ENCODE data around the gene SPRY1.

Gene SPRY1, protein sequence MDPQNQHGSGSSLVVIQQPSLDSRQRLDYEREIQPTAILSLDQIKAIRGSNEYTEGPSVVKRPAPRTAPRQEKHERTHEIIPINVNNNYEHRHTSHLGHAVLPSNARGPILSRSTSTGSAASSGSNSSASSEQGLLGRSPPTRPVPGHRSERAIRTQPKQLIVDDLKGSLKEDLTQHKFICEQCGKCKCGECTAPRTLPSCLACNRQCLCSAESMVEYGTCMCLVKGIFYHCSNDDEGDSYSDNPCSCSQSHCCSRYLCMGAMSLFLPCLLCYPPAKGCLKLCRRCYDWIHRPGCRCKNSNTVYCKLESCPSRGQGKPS

DNA sequence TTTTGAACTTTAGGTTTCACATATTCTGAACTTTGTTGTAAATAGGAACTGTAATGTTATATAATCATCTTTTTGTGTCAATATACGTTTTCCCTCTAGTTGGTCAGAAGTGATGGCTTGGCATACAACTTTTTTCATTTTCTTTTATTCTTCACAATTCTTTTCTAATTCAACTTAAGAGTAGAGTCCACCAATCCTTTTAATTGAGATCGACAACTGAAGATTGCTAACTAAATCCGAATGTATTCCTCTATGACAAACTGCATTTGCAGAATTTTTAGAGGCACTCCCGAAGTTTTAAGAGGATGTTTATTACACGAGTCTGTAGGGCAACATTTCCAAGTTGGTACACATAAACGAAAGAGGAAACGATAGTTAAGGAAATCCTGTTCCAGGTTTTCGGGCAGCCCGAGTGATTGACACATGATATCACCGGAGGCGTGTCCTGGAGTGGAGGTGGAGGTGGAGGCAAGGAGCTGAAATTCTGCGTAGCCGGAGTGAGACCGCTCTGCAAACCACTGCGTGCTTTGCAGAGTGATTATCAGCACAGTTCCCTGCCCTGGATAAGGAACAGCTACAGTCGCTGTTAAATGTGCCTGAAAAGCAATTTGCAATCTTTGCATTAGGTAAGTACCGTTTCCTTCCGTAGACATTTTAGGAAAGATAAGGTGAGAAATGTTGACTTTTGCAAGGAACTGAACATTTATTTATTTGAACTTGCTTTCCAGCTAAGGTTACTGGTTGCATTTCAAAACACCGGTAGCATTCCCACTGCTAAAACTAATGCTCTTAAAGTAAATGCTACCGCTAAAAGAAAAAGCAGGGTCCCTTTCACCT, at the start of gene SPRY1:
TSS of gene SPRY1 (plus strand) at position 489 of the 837 bp plus-strand sequence. CDS start 4,797 bp downstream, outside the sequence.
- DNase-seq: peak; percentile 57

- DNase-seq: no peak
Observed at GRCh38 chr4:123346951-123347350, 49.6 kb upstream of the SPRY1 start.

DNA sequence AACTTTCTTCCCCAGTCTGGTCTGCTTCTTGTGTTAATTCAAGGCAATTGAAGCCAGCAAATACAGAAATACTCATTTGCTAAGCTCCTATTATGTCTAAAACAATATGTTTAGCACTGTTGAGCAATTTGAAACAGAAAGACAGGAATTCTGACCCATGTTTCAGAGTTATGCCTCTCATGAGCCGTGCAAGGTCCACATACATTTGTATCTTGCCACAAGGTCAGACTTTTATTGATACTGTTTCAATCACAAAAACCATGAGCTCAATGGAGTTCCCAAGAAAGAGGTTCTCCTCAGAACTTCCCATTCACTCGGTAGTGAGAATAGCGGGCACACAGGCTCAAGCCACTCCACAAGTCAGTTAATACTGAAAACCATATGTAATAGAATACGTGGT, 47.6 kb upstream of the SPRY1 start:
- DNase-seq: no peak

GRCh38 chr4:123349421-123350190, 47.0 kb upstream of the SPRY1 start:
- no peak for DNase-seq

DNA sequence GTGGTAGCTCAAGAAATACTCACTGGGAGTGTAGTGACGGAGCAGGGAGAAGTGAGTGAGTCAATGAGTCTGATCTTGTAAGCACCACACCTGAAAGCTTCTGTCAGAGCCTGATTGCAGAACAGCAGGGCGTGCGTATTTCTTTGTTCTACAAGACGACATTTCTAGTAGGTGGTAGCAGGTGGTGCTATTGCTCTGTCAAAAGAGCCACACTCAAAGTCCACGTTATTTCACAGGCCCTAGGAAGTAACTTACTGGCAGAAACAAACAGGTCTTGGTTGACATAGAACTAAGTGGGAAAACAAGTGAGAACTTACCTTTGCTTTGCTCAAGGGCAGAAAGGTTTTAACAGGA, 46.4 kb upstream of the SPRY1 start:
- DNase-seq: no peak

GRCh38 chr4:123350726-123351125, 45.9 kb upstream of the SPRY1 start:
- DNase-seq: no peak

DNA sequence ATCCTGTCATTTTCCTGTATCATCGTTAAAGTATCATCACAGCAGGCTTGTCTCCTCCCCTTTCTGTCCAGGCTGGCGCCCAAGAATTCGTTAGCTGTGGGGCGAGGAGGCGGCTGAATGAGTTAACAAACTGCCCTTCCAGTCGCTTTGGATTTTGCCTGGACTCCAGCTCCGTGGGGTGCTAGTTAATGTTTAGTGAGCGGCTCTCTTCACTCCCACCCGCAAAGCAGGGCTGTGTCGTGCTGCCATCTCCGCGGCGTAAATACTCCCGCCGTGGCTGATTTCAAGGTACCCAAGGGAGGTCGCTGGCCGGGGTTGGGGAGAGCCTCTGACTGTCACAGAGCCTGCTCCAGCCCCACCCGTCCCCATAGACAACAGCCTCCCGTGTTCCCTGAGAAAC, 44.9 kb upstream of the SPRY1 start:
- no peak for DNase-seq

GRCh38 chr4:123352240-123352945, 44.2 kb upstream of the SPRY1 start:
- DNase-seq: no peak

DNA sequence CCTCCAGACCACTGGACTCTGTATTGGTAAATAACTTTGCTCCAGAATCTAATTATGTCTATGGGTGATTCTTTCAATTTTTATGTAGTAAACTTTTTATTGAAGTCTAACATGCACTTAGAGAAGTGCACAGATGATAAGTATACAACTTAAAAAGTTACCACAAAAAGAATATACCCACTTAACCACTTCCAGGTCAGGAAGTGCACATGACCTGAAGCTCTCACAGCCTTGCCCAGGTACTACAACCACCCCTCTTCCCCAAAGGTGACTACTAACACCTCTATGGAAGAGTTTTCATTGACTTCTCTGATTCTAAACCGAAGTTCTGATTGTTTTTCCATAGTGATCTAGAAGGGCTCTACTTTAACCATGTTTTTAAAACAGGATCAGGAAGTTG, 43.6 kb upstream of the SPRY1 start:
- DNase-seq: no peak

DNA sequence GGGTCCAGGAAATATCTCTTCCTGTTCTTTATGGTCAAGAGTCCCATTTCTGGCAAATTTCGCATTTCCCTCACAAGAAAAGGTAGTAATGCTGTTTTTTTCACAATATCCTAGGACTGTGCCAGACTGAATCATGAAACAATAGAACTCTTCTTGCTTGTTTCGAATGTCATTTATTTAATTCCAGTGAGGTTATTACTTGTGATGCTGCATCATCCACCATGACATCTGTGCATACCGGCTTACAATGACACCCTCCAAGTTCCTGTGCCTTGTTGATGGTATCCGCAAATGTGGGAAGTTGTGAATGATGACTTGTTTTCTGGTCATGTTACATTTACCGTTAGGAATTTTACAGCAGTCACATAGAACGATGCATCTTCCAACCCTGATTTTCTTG, 42.9 kb upstream of the SPRY1 start:
- no peak for DNase-seq

DNA sequence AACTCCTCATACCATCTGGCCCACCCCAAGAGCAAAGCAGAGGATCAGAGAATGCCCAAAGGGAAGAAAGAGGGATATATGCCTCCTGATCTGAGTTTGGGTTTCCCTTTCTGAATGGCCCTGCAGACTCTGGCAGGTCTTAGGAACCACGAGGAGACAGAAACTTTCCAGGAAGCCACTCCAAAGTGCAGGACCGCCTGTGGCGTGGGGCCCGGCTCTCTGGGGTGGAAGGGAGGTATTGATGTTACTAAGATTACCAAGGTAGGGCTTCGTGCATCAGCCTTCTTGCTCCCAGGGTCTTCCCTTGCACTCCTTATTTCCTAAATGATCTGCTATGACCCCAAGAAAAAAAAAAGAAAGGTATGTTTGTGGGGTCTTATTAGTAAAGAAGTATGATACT, 41.9 kb upstream of the SPRY1 start:
- DNase-seq: no peak

DNA sequence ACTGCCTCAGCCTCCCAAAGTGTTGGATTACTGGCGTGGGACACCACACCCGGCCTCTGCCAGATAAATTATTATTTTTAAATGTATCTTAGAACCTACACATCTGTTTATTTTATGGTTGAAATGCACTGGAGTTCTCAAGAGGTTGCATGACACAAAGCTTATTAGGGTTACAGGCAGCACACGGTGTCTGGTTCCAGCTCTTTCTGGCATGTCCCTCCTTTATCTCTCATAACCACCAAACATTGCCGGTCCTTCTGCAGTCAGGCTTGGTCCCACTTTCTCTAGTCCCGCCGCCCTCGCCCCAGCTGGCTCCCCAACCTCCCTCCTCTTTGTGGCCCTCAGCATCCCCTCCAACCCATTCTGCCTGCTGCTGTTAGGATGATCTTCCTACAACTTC, 39.7 kb upstream of the SPRY1 start:
- DNase-seq: no peak

GRCh38 chr4:123359449-123360315, 36.9 kb upstream of the SPRY1 start:
- no peak for DNase-seq

DNA sequence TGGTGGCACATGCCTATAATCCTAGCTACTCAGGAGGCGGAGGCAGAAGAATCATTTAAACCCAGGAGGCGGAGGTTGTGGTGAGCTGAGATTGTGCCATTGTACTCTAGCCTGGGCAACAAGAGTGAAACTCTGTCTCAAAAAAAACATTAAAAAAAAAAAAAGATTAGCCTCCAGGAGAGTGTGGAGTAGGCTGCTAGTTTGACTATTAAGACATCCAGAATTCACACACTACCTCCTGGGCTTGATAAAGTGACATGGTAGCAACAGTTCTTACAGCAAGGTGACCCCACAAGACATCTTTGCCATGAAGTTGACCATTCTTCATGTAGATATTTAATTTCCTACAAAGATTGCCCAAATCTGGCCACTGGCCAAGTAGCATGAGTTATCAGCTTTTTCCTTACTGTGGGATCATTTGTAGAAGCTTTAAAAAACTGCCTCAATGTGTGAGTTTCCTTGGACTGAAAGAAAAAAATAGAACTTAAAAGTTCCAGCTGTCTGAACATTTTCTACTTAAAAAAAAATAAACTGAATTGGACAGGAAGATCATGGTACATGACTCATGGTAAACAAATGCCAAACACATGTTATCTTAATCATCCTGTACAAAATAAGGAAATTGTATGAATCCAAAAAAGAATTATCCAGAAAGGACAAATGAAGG, 35.3 kb upstream of the SPRY1 start:
- DNase-seq: peak; percentile 20

DNA sequence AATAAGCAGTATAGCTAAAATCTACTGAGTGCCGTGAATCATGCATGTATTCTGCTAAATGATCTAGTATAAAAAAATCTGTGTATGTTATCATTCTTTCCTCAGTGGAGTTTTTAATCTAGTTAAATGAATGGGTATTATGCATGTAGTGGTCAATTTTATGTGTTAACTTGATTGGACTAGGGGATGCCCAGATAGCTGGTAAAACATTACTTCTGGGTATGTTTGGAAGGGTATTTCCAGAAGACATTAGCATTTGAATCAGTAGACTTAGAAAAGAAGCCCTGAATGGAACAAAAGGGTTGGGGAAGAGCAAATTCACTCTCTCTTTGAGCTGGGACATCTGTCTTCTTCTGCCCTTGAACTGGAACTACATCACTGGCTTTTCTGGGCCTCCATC, 34.5 kb upstream of the SPRY1 start:
- DNase-seq: no peak

GRCh38 chr4:123363729-123364128, 32.9 kb upstream of the SPRY1 start:
- no peak for DNase-seq

- DNase-seq: no peak
Observed at GRCh38 chr4:123364906-123365305, 31.7 kb upstream of the SPRY1 start.

- DNase-seq: no peak
Observed at GRCh38 chr4:123365412-123365811, 31.2 kb upstream of the SPRY1 start.

- DNase-seq: no peak
Observed at GRCh38 chr4:123366144-123366748, 30.3 kb upstream of the SPRY1 start.

- no peak for DNase-seq
Observed at GRCh38 chr4:123378794-123379193, 17.8 kb upstream of the SPRY1 start.

- no peak for DNase-seq
Observed at GRCh38 chr4:123379392-123379791, 17.2 kb upstream of the SPRY1 start.

Data from amniotic stem cell (primary cell).